Mononuclear cell (primary cell): Measurements from ENCODE around the gene CDR2L. TPM values are rescaled to one million over a fixed set of nuclear protein-coding genes. Genes with fewer than 3 reads are reported as not detected.
"Not testable (repeated sequence)": the region's sequence is repeated elsewhere in the genome, so short reads cannot be mapped to it uniquely, and the experiment has no call there.

Experiments
- H3K27me3 ChIP-seq: 2 replicates; pipeline ENCODE4 v1.6.0; 2011; ENCODE audit warnings: low read length, control low read depth; ENCODE audit not compliant: insufficient read depth
- H3K4me1 ChIP-seq: 2 replicates; pipeline ENCODE4 v1.5.1; 2011; ENCODE audit warnings: mild to moderate bottlenecking, low read length, control low read depth; ENCODE audit not compliant: insufficient read depth
- H3K4me3 ChIP-seq: 2 replicates; pipeline ENCODE4 v1.5.1; 2011; ENCODE audit warnings: mild to moderate bottlenecking, low read length, moderate library complexity
- H3K9me3 ChIP-seq: 2 replicates; pipeline ENCODE4 v1.5.1; 2011; ENCODE audit warnings: low read depth, mild to moderate bottlenecking, control low read depth, low read length
- total RNA-seq: library from RNA; depleted of rRNA; stranded (reverse); fragments of >200 nt; gene quantifications from one replicate; pipeline ENCODE4 v1.2.3, GENCODE V29; 2012

The CDR2L gene
- total RNA-seq, 1 donor = 0.31 TPM

DNA sequence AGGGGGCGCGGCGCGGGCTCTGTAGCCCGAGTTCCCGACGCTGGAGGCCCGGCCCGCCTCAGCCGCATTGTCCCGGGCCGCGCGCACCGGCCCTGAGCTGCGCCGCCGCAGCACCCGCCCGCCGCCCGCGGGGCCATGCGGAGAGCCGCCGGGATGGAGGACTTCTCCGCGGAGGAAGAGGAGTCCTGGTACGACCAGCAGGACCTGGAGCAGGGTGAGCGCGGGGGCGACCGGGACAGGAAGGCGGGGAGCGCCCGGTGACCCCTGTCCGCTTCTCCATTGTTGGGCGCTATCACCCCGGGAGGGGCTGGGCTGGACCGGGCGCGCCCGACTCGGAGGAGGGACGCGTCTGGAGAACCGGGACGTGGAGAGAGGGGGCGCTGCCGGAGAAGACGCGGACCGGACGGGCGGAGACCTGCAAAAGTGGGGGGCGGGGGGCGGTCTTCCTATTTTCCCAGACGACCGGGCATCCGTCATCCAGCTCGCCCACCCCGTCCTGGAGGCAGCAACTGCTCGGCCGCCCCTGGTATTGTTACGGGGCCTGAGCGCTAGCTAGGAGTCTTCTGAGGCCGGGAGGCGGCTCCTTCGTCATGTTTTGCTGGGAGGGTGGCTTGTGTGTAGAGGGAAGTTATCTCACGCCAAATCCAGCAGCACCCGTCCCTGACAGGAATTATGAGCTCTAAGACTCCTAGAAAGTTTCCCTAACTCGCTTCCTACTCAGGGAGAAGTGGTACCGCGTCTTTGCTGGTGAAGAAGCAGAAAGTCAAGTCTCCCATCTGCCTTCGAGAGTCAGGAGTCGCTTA lies 678 bp downstream of the CDR2L start:
- peak overlapping the region; percentile 31 for H3K4me3 ChIP-seq
- peaks cover 30% of the 10 kb centered on the region for H3K4me1 ChIP-seq
- no peaks in the 10 kb centered on the region for H3K9me3 ChIP-seq
- peaks cover 17% of the 10 kb centered on the region for H3K27me3 ChIP-seq

DNA sequence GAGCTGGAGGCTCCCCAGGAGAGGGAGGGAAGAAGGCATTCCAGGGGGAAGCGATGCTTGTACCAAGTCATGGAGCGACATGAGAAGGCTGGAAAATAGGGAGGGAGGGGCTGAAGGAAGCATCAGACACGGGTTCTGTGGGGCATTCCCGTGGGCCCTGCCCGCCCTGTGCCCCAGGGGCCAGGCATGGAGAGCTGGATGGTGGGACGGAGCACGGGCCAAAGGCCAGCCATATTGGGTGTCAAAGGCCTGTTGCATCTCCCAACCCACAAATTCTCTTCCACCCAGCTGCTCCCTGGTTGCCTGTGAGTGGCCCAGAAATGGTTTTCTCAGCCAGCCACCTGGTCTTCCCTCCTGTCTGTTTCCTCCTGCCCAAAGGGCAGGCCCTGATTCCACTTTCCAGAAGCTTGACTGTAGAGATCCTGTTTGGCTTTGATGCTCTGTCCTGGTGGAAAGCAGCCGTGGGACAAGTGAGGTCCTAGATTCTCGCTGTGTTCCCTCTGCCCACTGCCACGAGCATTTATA lies 3.2 kb downstream of the CDR2L start:
- H3K4me1 ChIP-seq = peaks cover 23% of the 10 kb centered on the region
- peaks cover 12% of the 10 kb centered on the region for H3K27me3 ChIP-seq
- no peaks in the 10 kb centered on the region for H3K9me3 ChIP-seq
- H3K4me3 ChIP-seq = no peak overlapping the region

DNA sequence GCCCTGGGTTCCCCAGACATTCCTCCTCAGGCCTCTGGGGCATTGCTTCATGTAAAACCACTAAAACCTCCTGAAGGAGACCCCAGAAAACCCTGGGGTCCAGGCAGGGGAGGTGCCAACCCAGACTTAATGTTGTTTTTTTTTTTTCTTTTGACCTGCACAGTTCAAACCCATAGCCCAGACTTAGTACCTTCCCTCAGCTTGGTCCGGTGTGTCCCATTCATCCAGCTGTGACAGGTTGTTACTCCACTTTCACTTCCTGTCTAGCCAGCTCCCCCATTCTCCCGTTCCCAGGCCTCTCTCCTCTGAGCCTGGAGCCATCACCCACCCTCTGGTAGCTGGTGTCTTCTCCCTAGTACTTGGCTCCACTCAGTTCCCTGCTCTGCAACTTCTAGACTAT lies 4.8 kb downstream of the CDR2L start:
- Histone ChIP-seq H3K4me3 (no peak overlapping the region), H3K9me3 (no peaks in the 10 kb centered on the region), H3K27me3 (peaks cover 12% of the 10 kb centered on the region), H3K4me1 (peaks cover 12% of the 10 kb centered on the region)

DNA sequence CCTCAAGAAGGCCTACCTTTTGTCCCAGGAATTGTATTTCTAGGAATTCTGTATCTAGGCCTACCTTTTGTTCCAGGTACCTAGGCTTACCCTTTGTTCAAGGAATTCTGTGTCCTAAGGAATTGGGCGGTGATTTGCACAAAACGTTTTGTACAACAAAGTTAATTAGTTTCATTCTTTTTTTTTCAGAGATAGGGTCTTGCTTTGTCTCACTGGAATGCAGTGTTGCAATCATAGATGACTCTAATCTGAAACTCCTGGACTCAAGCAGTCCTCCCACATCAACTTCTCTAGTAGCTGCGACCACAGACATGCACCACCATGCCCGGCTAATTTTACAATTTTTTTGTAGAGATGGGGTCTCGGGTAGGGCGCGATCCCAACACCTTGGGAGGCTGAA lies 7.0 kb downstream of the CDR2L start:
- H3K4me3 ChIP-seq = no peak overlapping the region
- no peaks in the 10 kb centered on the region for H3K9me3 ChIP-seq
- no peaks in the 10 kb centered on the region for H3K27me3 ChIP-seq
- no peaks in the 10 kb centered on the region for H3K4me1 ChIP-seq

DNA sequence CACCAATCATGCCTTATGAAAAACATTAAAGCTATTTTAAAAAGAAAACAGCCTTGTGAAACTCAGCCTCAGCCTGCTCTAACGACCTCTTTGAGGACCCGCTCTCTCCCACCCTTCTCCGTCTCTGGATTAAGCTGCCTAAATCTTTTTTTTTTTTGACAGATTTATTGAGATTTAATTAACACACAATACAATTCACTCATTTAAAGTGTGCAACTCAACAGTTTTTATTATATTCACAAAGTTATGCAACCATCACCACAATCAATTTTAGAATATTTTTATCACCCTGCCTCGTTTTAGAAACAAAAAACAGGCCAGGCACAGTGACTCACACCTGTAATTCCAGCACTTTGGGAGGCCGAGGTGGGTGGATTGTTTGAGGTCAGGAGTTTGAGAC lies 8.4 kb downstream of the CDR2L start:
- no peaks in the 10 kb centered on the region for H3K27me3 ChIP-seq
- no peak overlapping the region for H3K4me3 ChIP-seq
- no peaks in the 10 kb centered on the region for H3K4me1 ChIP-seq
- H3K9me3 ChIP-seq = no peaks in the 10 kb centered on the region

DNA sequence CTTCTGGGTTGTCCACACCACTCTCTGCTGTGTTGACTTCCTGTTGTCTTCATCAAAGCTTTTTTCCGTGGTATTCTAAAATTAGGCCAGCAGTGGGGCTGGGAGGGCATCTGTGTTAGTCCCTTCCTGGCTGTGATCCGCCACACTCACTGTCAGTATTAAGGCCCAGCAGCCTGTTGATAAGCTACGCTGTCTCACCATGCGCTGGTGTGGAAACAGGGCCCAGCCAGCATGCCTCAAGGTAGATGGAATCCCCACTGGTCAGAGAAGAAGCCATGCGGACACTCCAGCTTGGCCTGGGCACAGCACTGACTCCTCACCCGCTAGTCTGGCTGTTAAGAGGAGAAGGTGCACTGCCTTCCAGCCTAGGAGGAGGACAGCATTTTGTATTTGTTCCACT lies 11.4 kb downstream of the CDR2L start:
- H3K27me3 ChIP-seq = no peaks in the 10 kb centered on the region
- H3K9me3 ChIP-seq = no peaks in the 10 kb centered on the region
- no peaks in the 10 kb centered on the region for H3K4me1 ChIP-seq

DNA sequence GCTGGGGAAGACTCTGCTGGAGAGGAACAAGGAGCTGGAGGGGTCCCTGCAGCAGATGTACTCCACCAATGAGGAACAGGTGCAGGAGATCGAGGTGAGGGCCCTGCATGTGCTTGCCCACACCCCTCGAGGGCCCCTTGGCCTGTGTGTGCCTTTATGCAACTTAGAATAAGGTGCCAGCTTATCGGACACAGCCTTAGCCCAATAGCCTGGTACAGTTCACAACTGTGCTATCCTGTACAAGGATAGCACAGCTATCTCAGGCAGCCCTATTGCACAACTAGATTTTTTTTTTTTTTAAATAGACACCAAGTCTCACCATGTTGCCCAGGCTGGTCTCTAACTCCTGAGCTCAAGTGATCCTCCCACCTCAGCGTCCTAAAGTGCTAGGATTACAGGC lies 12.1 kb downstream of the CDR2L start:
- H3K4me3 ChIP-seq = no peak overlapping the region
- no peaks in the 10 kb centered on the region for H3K9me3 ChIP-seq
- no peaks in the 10 kb centered on the region for H3K27me3 ChIP-seq
- H3K4me1 ChIP-seq = no peaks in the 10 kb centered on the region

More for the DNA sequence above, 11.4 kb downstream of the CDR2L start:
- no peak overlapping the region for H3K4me3 ChIP-seq

DNA sequence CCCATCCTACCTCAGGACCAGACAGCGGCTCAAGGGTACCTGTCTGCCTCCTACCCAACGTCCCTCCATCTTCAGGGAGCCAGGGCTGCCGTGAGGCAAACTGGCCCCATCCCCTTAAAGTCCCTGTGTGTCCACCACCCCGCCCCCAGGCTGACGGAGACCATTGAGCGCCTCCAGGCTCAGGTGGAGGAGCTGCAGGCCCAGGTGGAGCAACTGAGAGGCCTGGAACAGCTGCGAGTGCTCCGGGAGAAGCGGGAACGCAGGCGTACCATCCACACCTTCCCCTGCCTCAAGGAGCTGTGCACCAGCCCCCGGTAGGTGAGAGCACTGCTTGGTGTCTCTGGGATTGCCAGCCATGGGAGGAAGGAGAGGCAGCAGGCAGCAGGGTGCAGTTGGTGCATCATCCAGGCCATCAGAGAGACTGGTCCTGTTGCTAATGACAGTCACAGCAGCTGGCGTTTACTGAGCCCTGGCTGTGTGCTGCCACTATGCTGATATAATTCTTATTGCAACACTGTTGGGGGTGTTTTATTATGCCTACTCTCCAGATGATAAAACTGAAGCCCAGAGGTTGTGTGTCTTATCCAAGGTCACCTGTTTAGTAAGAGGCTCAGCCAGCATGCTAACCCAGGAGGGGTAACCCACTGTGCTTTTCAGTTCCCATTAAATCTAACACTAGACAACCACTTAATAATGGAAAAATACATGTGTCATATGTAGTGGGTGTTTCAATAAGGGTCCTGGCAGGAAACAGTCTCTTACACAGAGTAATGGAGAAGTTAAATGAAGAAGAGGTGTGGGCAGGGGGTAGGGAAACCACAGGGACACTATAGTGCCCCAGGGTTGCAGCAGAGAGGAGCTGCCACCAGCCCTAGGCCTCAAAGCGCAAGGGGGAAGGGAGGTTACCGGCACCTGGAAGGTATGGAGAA lies 14.7 kb downstream of the CDR2L start:
- H3K27me3 ChIP-seq = no peaks in the 10 kb centered on the region
- H3K4me3 ChIP-seq = no peak overlapping the region
- no peaks in the 10 kb centered on the region for H3K4me1 ChIP-seq
- no peaks in the 10 kb centered on the region for H3K9me3 ChIP-seq

DNA sequence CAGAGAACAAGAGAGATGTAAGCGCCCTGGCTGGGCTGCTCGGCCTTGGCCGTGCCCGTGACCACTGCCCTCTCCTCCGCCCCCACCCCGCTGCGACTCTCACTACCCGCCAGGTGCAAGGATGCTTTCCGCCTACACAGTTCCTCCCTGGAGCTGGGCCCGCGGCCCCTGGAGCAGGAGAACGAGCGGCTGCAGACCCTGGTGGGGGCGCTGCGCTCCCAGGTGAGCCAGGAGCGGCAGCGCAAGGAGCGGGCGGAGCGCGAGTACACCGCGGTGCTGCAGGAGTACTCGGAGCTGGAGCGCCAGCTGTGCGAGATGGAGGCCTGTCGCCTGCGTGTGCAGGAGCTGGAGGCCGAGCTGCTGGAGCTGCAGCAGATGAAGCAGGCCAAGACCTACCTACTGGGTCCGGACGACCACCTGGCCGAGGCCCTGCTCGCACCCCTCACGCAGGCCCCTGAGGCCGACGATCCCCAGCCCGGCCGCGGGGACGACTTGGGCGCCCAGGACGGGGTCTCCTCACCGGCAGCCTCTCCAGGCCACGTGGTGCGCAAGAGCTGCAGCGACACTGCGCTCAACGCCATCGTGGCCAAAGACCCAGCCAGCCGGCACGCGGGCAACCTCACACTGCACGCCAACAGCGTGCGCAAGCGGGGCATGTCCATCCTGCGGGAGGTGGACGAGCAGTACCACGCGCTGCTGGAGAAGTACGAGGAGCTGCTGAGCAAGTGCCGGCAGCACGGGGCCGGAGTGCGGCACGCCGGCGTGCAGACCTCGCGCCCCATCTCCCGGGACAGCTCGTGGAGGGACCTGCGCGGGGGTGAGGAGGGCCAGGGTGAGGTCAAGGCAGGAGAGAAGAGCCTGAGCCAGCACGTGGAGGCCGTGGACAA lies 15.9 kb downstream of the CDR2L start:
- Histone ChIP-seq H3K4me1 (no peaks in the 10 kb centered on the region), H3K27me3 (no peaks in the 10 kb centered on the region), H3K4me3 (no peak overlapping the region), H3K9me3 (no peaks in the 10 kb centered on the region)

DNA sequence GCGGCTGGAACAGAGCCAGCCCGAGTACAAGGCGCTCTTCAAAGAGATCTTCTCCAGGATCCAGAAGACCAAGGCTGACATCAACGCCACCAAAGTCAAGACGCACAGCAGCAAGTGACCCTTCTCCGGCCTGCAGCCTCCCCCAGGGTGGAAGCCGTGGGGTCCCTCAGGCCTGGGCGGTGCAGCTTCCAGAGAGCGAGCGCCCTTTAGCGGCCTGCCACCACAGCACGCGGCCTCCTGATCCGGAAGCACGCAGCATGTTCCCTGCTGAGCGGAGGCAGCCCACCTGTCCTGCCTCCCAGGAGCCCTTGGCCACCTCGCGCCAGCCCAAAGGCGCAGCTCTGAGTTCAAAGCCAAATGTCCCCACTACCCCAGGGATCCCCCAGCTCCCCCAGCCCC lies 16.5 kb downstream of the CDR2L start:
- Histone ChIP-seq H3K27me3 (no peaks in the 10 kb centered on the region), H3K4me1 (no peaks in the 10 kb centered on the region), H3K9me3 (no peaks in the 10 kb centered on the region), H3K4me3 (no peak overlapping the region)

DNA sequence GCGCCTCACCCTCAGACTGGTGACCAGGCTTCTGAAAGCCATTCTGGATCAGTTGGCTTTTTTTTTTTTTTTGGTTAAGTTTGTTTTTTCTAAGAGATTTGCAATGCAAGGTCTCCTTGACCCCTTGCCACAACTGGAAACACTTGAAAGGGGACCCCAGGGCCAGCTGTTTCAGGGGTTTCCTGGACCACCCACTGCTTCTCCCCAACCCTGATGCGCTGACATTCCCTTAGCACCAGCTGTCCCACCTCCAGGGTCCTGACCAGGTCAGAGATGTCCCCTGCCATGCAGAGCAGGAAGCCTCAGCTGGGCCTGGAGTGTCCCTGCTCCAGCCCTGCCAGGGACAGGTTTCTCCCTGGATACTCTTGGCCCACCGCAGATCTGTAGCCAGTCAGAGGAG lies 16.9 kb downstream of the CDR2L start:
- Histone ChIP-seq H3K27me3 (no peaks in the 10 kb centered on the region), H3K9me3 (no peaks in the 10 kb centered on the region), H3K4me1 (no peaks in the 10 kb centered on the region), H3K4me3 (no peak overlapping the region)

DNA sequence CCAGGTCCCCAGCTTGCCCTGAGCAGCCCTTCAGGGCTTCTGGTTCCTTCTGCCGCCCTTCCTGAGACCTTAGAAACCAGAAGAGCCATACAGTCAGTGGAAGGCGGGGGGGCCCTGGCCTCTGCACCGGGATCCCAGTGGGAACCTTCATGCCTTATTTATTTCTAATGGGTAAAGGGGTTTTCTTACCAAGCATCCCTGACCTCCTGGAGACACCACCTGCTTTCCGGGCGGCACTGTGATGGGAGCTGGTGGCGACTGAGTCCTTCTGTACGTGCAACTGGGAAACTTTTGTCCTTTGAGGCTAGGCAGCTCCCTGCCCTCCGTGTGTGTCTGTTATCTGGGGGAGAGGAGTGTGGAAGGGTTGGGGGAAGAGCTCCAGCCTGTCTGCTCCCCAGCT lies 17.9 kb downstream of the CDR2L start:
- Histone ChIP-seq H3K9me3 (no peaks in the 10 kb centered on the region), H3K27me3 (no peaks in the 10 kb centered on the region), H3K4me3 (no peak overlapping the region), H3K4me1 (no peaks in the 10 kb centered on the region)

DNA sequence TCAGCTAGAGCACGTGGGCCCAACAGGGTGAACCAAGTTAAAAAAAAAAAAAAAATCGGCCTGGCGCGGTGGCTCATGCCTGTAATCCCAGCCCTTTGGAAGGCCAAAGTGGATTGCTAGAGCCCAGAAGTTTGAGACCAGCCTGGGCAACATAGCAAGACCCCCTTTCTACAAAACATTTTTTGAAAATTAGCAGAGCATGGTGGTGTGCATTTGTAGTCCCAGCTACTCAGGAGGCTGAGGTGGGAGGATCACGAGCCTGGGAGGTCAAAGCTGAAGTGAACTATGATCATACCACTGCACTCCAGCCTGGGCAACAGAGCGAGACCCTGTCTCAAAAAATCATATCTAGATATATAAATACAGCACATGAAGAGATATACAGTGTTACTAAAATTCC lies 18.7 kb downstream of the CDR2L start:
- H3K4me3 ChIP-seq, H3K27me3 ChIP-seq, H3K4me1 ChIP-seq, H3K9me3 ChIP-seq: not testable (repeated sequence)

DNA sequence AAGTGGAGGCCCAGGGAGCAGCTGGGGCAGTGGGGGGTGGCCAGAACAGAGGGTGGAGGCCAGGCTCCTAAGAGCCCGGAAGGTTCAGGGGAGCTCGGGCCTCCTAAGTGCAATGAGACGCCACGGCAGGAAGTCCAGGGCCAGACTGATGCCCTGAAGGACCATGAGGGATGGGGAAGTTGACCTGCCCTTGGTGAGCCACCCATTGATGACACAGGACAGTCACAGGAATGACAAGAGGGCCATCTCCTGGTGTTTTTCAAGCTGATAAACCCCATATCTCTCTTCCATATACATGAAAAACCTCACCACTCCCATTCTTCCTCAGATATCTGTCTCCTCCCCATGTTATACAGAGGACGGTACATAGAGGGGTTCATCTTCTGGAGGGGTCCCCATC lies 19.2 kb downstream of the CDR2L start:
- H3K4me1 ChIP-seq = no peaks in the 10 kb centered on the region
- H3K9me3 ChIP-seq = no peaks in the 10 kb centered on the region
- H3K27me3 ChIP-seq = no peaks in the 10 kb centered on the region
- no peak overlapping the region for H3K4me3 ChIP-seq
